ENCODE measurements around the gene PFAS.

DNA sequence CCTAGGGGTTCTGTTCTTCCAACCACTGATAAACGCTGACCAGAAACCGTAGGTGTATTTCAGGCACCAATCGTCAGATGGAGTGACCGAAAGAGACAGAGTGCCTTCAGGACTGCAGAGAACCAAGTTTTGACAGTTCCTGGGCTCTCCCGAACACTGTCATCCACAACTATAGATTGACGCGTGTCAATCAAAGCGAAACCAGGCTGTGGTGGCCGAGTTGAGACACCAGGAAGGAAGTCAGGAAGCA, 26.8 kb upstream of the PFAS start:
- TF ChIP-seq, protein P1, sequence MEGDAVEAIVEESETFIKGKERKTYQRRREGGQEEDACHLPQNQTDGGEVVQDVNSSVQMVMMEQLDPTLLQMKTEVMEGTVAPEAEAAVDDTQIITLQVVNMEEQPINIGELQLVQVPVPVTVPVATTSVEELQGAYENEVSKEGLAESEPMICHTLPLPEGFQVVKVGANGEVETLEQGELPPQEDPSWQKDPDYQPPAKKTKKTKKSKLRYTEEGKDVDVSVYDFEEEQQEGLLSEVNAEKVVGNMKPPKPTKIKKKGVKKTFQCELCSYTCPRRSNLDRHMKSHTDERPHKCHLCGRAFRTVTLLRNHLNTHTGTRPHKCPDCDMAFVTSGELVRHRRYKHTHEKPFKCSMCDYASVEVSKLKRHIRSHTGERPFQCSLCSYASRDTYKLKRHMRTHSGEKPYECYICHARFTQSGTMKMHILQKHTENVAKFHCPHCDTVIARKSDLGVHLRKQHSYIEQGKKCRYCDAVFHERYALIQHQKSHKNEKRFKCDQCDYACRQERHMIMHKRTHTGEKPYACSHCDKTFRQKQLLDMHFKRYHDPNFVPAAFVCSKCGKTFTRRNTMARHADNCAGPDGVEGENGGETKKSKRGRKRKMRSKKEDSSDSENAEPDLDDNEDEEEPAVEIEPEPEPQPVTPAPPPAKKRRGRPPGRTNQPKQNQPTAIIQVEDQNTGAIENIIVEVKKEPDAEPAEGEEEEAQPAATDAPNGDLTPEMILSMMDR (IDR thresholded peaks at IDR 0.05; ENCODE audit: low read length) = no peak
- TF ChIP-seq EZH2 (IDR thresholded peaks at IDR 0.05; ENCODE audit: borderline replicate concordance, low read length) = no peak
